Mesodermal cell (in vitro differentiated cells): ENCODE measurements around the gene NFIX.

ENCODE experiments used
- H3K27ac ChIP-seq: 2 replicates; pipeline ENCODE4 v1.7.0; 2013; ENCODE audit warnings: mild to moderate bottlenecking, low read depth, low read length, moderate library complexity; ENCODE audit not compliant: severe bottlenecking
- H3K36me3 ChIP-seq: 2 replicates; pipeline ENCODE4 v1.7.1; 2013; ENCODE audit warnings: mild to moderate bottlenecking, low read length, moderate library complexity; ENCODE audit not compliant: control insufficient read depth, insufficient read depth
- H3K4me1 ChIP-seq: one replicate; pipeline ENCODE4 v1.7.1; 2013; ENCODE audit warnings: mild to moderate bottlenecking, low read length; ENCODE audit not compliant: insufficient read depth, control insufficient read depth, poor library complexity, severe bottlenecking
- H3K4me3 ChIP-seq: 2 replicates; pipeline ENCODE4 v1.7.0; 2013; ENCODE audit warnings: low read length, control low read depth, mild to moderate bottlenecking; ENCODE audit not compliant: insufficient read depth, poor library complexity, severe bottlenecking; ENCODE audit errors: extremely low read depth
- H3K9me3 ChIP-seq: 2 replicates; pipeline ENCODE4 v1.7.1; 2013; ENCODE audit warnings: mild to moderate bottlenecking, low read length, moderate library complexity; ENCODE audit not compliant: control insufficient read depth
- WGBS, 2 experiments: methylation state at CpG; one replicate each; pipeline ENCODE4 v1.1.5; 2013; ENCODE audit warnings: missing lambda C conversion rate in 2 of 2; ENCODE audit not compliant: insufficient coverage in 2 of 2; 5-methylcytosine and 5-hydroxymethylcytosine counted together

NFIX gene

GRCh38 chr19:13073263-13073662 is 78.0 kb downstream of the NFIX start:
- H3K4me1 ChIP-seq, result peaks cover 5% of the 10 kb centered on the region
- H3K27ac ChIP-seq, result no peak overlapping the region
- 73 to 84% methylated on average over 5 of the region's 5 CpGs for WGBS, 2 experiments
- no peaks in the 10 kb centered on the region for H3K9me3 ChIP-seq
- no peaks in the 10 kb centered on the region for H3K36me3 ChIP-seq
- H3K4me3 ChIP-seq, result no peak overlapping the region

DNA sequence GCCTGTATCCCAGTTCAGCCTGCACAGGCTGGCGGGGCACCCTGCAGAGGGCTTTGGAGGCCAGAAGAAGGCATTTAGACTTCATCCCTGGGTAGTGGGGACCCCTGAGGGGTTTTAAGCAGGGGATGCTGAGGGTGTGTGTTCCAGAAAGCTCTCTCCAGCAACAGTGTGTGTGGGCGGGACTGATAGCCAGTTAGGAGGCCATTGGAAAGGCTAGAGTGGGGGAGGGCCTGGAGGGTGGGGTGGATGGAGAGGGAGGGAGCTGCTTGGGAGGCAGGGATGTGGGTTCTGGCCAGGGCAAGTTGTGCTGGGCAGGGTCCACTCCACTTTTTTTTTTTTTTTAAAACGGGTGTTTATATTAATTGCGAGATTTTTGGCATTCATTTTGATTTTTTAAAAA is 79.1 kb downstream of the NFIX start:
- Histone ChIP-seq H3K27ac (no peak overlapping the region), H3K9me3 (no peaks in the 10 kb centered on the region), H3K4me3 (no peak overlapping the region), H3K36me3 (no peaks in the 10 kb centered on the region), H3K4me1 (peaks cover 5% of the 10 kb centered on the region)
- WGBS, 2 experiments, result 90 to 96% methylated on average over 2 to 3 of the region's 4 CpGs

- no peaks in the 10 kb centered on the region for H3K36me3 ChIP-seq
- H3K9me3 ChIP-seq, result no peaks in the 10 kb centered on the region
- H3K4me3 ChIP-seq, result no peak overlapping the region
- WGBS, 2 experiments, result 90 to 99% methylated on average over 6 to 8 of the region's 8 CpGs
- H3K4me1 ChIP-seq, result peaks cover 5% of the 10 kb centered on the region
- no peak overlapping the region for H3K27ac ChIP-seq
These were observed 81.0 kb downstream of the NFIX start for GRCh38 chr19:13076320-13076719.

GRCh38 chr19:13076787-13077186 is 81.5 kb downstream of the NFIX start:
- WGBS, 2 experiments, result 59 to 71% methylated on average over 5 to 6 of the region's 6 CpGs
- no peaks in the 10 kb centered on the region for H3K36me3 ChIP-seq
- no peaks in the 10 kb centered on the region for H3K9me3 ChIP-seq
- H3K27ac ChIP-seq, result no peak overlapping the region
- no peak overlapping the region for H3K4me3 ChIP-seq
- peaks cover 5% of the 10 kb centered on the region for H3K4me1 ChIP-seq

- 70 to 74% methylated on average over 8 to 9 of the region's 11 CpGs for WGBS, 2 experiments
- Histone ChIP-seq H3K4me3 (no peak overlapping the region), H3K9me3 (no peaks in the 10 kb centered on the region), H3K4me1 (peaks cover 5% of the 10 kb centered on the region), H3K27ac (no peak overlapping the region), H3K36me3 (no peaks in the 10 kb centered on the region)
These were observed 82.0 kb downstream of the NFIX start for GRCh38 chr19:13077240-13077639.

- Histone ChIP-seq H3K27ac (no peak overlapping the region), H3K9me3 (no peaks in the 10 kb centered on the region), H3K4me1 (peaks cover 5% of the 10 kb centered on the region), H3K36me3 (no peaks in the 10 kb centered on the region), H3K4me3 (no peak overlapping the region)
- 60 to 73% methylated on average over 1 to 5 of the region's 10 CpGs for WGBS, 2 experiments
These were observed 83.1 kb downstream of the NFIX start for GRCh38 chr19:13078381-13078780.

- Histone ChIP-seq H3K27ac (no peak overlapping the region), H3K4me1 (peaks cover 5% of the 10 kb centered on the region), H3K4me3 (no peak overlapping the region), H3K9me3 (no peaks in the 10 kb centered on the region), H3K36me3 (no peaks in the 10 kb centered on the region)
- 84 to 93% methylated on average over 11 to 12 of the region's 12 CpGs for WGBS, 2 experiments
These were observed 83.7 kb downstream of the NFIX start for GRCh38 chr19:13078897-13079541.

GRCh38 chr19:13079542-13079986 is 84.3 kb downstream of the NFIX start:
- H3K4me1 ChIP-seq, result peaks cover 5% of the 10 kb centered on the region
- 77 to 85% methylated on average over 12 to 16 of the region's 16 CpGs for WGBS, 2 experiments
- no peak overlapping the region for H3K4me3 ChIP-seq
- no peaks in the 10 kb centered on the region for H3K36me3 ChIP-seq
- no peak overlapping the region for H3K27ac ChIP-seq
- H3K9me3 ChIP-seq, result no peaks in the 10 kb centered on the region

DNA sequence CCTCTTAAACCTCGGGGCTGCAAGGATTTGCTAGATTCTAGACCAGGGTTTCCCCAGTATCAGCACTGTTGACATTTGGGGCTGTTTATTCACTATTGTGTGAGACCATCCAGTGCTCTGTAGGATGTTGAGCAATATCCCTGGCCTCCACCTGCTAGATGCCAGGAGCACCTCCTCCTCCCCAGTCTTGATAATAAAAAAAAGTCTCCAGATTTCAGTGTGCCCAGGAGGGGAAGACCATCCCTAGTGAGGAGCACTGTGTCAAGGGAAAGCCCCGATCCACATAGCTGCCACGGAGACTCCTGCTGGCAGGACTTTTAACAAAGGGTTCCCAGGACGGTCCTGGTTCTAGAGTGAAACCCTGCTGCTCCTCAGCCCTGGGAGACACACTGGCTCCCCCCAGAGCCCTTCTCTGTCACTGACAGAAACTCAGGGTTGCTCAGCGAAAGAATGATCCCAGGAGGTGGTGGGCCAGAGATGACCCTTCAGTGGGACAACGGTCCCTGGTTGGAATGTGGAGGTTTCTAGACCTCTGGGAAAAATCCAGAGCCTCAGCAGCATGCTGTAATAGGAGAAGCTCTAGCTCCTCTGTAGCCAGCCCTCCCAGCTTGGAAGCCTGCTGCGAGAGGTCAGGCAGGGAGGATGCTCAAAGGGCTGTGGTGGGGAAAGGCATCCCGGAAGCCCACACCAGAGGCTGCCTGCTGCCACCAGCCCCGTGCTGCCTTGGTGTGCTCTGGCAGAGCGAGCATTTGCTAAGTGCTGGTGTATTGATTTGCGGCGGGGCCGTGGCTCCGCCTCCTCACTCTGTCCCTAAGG is 87.1 kb downstream of the NFIX start:
- Histone ChIP-seq H3K36me3 (no peaks in the 10 kb centered on the region), H3K4me3 (no peak overlapping the region), H3K27ac (peak overlapping the region; percentile 36), H3K4me1 (peaks cover under 1% of the 10 kb centered on the region), H3K9me3 (no peaks in the 10 kb centered on the region)
- 24 to 35% methylated on average over 12 to 14 of the region's 14 CpGs for WGBS, 2 experiments

DNA sequence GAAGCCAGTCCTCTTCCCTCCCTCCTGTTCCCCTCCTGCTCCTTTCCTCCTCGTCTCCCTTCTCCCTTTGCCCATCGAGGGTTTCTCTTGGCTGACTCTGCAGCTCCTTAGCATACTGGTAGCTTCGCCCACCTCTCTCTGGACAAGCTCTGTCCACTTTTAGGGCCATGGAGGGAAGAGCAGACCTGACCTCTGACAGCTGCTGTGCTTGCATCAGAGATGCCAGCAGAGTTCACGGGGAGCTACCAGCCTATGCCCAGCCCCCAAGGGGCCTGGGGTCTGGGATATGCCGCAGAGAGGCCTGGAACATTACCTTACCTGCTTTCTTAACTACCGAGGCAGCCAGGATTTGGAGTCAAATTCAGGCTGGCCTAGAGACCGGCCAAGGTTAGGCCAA is 87.7 kb downstream of the NFIX start:
- 60 to 72% methylated on average over 6 of the region's 7 CpGs for WGBS, 2 experiments
- no peaks in the 10 kb centered on the region for H3K36me3 ChIP-seq
- H3K4me3 ChIP-seq, result no peak overlapping the region
- no peaks in the 10 kb centered on the region for H3K4me1 ChIP-seq
- H3K9me3 ChIP-seq, result no peaks in the 10 kb centered on the region
- no peak overlapping the region for H3K27ac ChIP-seq

DNA sequence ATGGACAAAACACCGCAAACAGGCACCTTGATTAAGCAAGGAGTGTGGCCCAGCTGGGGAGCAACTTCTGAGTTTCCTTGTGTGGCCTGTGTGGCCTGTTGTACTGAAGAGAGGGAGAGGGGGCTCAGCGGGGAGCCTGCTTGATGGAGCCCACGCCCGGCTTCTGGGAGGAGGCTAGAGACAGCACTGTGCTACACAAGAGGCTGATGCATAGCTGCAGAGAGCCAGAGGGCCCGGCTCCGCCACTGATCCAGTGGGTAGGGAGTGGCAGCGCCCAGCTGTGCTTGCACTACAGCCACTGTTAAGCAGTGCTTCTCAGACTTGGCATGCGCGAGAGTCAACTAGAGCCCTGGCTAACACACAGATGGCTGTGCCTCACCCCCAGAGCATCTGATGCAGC is 88.4 kb downstream of the NFIX start:
- H3K4me1 ChIP-seq, result no peaks in the 10 kb centered on the region
- no peaks in the 10 kb centered on the region for H3K9me3 ChIP-seq
- H3K27ac ChIP-seq, result no peak overlapping the region
- 76 to 92% methylated on average over 6 to 9 of the region's 9 CpGs for WGBS, 2 experiments
- H3K4me3 ChIP-seq, result no peak overlapping the region
- no peaks in the 10 kb centered on the region for H3K36me3 ChIP-seq
